ENCODE data around the gene GSK3A.

The GSK3A gene

DNA sequence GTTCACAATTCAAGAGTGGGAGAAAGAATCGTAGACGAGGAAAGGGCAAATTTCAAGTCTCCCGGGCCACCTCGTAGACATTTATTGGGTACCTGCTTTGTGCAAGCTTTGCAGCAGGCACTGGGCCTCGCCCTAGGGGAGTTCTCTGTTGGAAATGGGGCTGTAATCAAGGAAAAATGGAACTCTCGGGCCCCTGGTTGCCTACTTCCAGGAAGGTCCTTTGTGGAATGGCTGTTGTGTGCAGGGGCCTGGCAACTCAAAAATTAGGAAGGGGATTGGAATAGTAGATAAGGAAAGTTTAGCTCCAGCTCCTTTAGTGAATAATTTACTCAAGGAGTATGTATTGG, 21.7 kb downstream of the GSK3A start:
- no peak for DNase-seq

DNA sequence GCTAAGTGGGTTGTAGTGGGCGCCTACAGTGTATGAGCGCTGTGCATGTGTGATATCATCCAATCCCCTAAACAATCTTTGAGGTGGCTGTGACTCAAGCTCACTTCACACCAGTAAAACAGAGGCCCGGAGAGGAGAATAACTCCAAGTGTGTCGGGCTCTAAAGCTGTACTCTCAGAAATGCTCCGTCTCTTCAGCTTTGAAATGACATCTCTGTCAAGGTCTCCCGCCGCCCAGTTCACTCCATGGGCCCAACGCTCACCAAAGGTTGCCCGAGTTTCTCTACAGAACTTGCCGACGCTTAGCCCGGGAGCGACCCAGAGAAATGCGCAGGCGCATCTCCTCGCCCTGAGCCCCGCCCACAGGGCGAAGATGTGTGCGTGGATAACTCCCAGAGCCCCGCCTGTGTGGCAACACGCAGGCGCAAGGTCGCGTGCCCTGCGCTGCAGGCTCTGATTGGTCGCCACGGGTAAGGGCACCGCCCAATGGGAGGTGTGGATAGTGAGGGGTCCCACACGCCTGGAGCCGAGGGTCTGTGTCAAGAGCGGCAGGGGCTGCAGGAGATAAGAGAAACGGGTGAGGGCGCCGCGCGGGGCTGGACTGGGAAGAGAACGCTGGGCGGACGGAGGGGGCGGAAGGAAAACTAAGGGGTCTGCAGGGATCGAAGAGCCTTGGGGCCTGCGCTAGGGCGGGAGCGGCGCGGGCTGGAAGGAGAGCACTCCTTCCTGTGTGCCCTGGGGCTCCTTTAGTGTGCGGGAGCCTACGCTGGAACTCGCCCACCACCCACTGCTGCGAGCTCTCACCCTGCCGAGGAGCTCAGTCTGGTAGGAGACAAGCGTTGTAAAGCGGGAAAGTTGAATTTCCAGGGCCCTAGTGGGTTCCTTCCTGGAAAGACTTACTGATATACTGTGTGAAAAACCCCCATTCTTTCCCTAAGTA, 22.3 kb downstream of the GSK3A start, which contains the start of gene ZNF526:
Gene ZNF526, plus strand, starts transcription at position 501 of the 939 bp plus-strand sequence. CDS start 4,092 bp downstream, outside the sequence.
- peak; percentile 97 for DNase-seq

DNA sequence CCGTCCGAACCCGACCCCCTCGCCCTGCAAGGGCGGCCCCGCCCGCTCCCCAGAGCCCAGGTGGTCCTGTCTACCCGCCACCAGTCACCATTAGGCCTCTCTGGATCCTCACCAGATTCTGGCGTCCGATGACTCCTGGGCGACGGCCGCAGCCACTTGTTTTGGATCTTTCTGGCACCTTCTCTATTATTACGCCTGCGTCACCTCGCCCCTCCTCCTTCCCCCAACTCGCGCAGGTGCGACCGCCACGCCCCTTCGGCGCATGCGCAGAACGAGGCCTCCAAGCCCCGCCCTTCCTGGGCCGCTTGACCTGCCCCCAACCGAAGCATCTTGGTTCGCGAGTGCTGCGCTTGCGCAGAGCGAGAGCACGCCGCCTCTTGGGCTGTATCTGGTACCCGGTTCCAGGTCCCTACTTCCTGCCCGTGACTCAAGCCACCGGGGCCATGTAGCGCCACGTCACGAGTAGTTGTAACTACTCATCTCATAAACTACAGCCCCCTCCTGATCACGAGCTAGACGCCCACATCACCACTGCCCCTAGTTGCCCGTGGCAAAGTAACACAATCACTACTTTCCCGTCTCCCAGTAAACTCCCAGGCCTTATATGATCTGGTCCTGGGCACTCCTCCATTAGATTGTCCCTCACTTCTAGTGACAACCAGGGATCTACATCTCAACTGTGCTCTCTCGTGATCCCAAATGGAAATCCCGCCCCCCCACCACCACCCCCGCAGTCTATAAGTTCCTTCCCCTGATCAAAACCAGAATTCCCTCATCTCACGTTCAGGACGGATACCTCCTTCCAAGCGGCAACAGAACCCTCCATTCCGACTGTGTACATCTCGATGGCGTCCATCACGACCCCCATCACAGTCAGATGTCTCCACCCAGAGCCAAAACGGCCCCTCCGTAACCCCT, 24.6 kb downstream of the GSK3A start, which contains the start of gene DEDD2:
Gene DEDD2, minus strand, starts transcription at position 158 of the 918 bp plus-strand sequence. CDS start 670 bp downstream, outside the sequence.
- peak; percentile 95 for DNase-seq

DNA sequence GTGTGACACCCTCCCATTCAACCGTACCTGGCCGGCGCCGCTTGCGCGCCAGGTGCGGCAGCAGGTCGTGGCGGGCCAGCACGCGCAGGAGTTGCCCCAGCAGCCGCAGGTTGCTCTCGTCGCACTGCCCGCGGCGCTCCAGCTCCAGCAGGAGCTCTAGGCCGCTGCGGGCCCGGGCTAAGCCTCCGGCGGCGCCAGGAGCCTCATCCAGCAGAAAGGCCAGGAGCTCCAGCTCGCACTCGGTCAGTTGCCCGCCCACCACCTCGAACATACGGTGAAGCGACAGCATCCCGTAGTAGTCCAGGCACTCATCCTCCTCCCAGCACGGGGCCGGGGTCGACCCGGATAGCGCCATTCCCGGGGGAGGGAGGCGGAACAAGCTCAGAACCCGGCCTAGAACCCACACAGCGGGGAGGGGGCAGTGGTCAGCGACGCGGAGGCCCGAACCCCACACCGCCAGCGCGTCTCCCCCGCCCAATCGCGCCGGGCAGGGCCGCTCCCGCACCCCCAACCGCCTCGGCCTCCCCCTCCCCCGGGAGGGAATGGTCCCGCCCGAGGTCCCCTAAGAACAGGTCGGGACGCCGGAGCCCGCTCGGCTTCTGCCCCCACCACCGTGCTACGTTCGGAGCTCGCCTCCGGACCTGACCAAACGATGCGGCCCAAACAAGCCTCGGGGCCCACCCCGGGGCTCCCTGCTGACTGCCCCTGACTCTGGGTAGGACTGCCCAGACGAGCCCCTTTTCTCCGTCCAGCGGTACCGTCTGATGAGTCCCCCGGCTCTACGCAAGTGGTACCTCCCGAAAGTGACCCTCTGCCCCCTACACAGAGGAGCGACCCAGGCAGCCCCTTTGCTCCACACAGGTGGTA, 25.5 kb downstream of the GSK3A start:
- DNase-seq, result peak; percentile 12

DNA sequence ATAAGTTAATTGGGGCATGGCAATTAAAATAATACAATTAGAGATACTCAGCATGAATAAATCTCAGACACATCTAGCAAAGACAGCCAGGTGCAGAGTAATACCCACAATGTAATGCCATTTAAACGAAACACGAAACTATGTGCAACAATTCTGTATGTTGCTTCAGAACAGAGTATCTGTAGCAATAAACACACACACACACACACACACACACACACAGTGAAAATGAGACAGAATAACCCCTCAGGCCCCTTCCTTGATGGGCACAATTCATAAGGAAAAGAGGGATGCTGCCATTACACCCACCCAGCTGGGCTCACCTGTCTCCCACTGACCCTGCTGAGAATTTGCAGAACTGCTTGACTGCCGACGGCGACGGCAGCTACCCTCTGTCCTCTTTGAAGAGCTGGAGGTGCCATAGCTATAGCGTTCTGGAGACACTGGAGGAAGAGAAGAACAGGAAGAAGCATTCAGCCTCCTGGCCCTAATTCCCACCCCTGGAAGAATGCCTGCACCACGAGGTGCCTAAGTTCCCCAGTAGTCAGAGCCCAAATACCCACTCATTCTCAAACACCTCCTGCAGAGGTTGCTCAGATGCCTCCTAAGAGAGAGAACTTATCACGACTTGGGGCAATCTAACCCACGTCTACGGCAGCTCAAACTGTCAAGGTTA, 27.5 kb downstream of the GSK3A start:
- no peak for DNase-seq

DNA sequence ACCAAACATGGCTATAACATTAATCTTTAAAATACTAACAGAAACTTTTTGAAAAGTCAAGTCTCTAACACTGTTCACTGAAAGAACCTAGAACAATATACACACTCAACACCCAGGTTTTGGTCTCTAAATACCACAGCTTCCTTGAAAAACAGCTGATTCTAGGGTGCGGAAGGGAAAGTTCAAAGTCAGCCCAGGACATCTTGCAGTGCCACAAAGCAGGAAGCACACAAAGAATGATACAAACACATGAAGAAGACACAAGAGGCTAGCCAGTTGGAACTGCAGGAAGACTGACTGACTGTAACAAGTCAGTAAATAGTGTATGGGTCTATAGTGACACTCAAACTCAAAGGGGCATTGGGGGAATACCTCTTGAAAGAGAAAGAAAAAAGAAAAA, 29.5 kb downstream of the GSK3A start:
- DNase-seq, result no peak

DNA sequence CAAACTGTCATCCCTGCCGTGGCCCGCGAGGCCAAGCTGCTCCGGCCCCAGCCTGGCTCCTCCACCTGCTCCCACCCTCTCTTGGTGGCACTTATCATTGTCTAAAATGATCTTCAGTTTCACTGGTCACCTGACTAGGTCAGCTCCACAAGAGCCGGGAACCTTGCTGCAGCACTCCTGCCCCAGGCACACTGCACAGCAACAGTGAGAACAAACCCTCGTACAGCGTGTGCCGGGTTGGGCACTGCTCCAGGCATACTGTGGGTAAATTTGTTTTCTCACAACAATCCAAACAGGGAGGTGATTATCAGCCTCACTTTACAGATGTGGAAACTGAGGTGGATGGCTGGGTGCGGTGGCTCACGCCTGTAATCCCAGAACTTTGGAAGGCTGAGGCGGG, 33.8 kb downstream of the GSK3A start:
- DNase-seq, result no peak

DNA sequence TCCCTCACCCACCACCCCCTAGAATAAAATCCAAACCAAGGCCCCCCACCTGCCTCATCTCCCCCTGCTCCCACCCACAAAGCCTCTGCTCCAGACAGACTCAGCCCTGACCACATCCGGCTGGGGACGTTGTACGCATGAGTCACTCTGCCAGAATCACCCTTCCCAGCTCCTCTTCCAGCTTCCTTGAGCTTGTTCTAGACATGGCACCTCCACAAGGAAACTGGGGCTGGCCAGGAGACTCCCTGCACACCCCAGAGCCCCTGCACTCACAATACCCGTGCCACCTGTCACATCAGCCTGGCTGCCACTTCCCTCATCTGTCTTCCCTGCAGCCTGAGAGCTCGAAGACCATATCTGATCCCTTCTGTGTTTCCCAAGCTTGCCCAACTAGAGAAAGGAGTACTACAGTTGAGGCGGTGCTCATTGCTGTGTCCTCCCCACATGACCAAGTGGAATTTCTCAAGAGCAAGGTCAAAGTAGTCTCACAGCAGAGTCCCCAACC, 34.6 kb downstream of the GSK3A start:
- DNase-seq, result no peak

DNA sequence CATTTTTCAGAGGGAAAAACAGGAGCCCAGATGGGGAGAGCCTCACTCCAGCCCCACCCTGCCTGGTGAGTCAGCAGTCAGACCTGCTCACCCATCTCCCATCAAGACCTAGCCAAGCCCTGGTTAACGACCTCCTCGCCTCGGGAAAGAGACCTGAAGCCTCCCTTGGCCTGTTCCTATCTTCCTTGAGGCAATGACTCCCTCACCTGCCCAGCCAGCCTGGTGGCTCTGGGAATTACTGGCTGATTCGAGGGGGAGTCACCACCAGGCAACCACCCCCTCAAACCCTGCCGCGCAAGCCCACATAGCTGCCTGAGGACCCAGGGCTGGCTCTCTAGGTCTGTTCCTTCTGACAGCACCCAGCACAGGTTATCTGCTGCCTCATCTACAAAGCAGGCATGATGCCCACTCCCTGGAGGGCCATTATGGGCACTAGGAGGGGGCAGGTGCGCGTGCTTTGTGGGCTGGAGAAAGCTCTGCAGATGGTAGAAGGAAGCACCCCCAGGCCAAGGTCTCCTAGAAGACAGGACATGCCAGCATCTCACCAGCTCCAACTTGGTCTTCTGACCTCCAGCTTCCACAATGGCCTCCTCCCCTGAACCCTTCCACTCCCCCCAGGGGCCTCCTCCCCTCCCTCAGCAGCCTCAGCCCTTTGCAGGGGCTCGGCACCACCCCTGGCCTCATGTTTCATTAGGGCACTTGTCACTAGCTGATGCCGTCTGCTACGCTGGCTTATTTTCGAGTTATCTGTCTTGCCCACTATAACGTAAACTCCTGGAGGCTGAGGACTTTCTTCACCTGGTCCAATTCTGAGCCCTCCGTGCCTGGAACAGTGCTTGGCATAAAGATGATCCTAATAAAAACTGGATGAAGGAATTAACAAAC, 35.3 kb downstream of the GSK3A start:
- DNase-seq, result no peak

DNA sequence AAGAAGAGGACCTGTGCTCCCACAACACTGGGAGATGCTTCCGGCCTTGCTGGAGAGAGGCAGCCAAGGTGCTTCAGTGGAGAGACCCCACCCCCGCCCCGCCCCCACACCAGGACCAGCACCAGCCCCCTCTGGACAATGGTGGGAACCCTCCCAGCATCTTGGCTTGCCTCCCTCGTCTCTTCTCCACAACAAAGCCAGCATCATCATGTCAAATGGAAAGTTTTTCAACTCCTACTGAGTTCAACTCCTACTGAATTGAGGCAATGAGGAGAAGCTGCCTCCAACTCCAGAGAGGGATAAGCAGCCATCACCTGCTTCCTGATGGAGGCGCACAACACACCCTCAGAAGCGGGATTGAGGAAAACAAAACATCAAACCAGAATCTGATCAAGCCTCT, 37.7 kb downstream of the GSK3A start:
- DNase-seq, result no peak

DNA sequence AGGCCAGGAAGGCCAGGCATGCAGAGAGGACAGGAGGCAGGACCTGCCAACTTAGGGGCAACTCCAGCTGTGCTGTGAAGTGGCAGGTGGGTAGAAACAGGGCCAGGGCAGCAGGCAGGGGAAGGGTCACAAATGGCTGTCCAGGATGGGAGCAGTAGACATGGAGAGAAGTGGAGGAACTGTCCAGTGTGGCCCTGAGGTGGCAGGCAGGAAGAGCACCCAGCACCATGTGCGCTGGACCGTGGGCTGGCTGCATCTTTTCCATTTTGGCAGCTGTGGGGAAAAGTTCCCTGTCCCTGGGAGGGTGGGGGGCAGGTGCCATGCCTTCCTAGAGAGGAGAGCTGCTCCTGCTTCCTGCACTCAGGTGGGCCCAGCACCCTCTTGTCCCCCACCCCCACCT, 38.7 kb downstream of the GSK3A start:
- DNase-seq, result no peak

DNA sequence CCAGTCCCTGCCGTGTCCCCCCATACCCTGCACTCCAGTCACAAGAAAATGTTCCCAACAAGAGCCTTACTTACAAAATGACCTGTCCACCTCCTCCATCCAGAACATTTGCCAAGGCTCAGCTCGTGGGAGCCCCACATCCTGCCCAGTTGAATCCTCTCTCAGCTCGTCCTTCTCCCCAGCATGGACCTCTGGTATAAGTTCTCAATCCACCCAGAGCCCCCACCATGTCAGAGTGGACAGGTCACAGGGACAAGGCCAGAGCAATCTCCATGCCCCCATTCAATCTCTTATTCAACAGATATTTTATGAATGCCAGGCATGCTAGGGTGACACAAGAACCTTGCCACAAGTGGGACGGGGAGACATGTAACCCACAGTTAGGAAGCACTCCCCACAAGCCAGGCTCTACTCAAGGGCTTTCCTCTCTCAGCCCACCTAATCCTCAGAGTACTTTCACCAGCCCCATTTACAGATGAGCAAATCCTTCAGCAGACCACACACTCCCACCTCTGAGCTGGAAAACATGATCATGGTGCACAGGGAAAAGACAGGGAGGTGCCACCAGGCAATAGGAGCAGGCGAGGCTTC, 40.0 kb downstream of the GSK3A start:
- DNase-seq, result no peak

DNA sequence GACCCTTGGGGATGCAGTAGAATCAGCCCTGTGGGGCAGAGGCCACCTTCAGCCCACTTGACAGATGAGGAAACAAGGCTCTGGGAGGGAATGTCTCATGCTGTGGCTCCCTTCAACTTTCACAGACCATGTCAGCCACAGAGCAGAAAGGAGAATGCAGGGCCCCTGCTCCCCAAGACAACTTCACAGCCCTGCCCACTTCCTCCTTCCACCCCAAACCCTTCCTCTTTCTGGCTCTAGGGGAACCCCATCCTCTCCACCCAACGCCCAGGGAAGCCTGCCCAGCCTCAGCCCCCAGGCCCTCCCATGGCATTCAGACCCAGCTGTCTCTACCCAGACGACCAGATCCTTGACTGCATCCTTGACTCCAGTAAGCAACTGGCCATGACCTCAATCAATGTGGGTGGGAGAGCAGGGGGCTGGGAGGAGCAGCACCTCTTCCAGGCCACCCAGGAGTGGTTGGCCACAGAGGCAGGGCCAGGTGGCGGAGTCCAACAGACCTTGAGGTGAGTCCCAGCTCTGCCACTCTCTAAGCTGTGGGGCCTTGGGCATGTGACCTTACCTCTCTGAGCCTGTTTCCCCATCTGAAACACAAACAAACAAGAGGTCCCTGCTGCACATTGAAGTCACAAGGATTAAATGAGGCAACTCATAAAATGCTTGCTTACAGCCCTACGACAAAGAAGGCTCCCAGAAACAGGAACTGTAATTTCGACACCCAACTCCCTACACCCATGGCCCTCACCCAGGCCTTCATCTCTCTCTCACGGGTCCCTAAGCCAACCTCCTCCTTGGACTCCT, 40.7 kb downstream of the GSK3A start:
- no peak for DNase-seq

DNA sequence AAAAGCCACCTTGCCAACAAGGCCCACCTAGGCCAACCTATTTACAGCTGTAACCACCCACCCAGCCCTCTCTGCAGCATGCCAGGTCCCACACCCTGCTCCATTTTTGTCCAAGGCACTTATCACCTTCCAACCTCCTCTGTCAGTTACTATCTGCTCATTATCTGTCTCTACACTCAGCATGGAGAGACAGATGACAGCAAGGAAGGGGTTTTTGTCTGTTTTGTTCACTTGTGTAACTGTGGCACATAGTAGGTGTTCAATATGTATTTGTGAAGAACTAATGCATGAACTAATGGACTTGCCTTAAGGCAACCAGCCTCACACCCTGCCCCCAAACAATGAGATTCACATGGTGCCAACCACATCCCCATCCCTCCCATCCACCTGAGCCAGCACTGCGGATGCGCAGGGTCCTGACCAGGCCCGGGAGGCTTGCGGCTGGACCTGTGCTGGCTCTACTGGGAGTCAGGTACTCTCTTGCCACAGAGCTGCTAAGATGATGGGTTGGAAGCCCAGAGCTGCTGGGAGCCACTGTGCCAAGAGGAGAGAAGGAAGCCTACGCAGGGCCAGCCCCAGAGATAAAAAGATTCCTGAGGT, 42.2 kb downstream of the GSK3A start:
- DNase-seq, result no peak

DNA sequence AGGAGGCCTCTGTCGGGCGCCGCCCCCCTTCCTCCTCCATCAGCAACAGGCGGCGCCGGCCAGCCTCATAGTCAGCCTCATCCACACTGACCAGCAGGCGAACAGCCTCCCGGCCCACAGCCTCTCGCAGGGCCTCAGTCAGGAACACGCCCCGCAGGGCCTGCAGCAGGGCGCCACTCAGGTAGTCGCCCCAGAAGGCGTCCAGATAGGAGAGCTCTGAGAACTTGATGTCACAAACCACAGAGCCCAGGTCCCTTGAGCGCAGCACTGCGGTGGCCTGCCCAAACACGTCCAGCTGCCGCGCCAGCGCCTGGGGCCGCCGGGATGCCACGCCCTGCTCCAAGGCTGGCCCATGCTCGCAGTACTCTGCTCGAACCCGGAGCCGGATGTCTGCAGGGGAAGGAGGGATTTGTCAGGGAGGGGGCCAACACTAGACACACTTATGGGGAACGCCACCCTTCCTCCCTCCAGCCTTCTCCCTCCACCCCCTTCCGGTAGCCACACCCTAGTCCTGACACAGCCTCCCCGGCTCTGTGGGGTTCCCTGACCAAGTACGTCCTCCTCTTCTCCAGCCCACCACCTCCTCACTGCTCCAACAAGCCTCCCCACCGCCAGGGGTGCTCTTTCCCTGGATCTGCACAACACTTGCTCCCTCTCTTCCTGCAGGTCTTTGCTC, 42.8 kb downstream of the GSK3A start:
- no peak for DNase-seq

DNA sequence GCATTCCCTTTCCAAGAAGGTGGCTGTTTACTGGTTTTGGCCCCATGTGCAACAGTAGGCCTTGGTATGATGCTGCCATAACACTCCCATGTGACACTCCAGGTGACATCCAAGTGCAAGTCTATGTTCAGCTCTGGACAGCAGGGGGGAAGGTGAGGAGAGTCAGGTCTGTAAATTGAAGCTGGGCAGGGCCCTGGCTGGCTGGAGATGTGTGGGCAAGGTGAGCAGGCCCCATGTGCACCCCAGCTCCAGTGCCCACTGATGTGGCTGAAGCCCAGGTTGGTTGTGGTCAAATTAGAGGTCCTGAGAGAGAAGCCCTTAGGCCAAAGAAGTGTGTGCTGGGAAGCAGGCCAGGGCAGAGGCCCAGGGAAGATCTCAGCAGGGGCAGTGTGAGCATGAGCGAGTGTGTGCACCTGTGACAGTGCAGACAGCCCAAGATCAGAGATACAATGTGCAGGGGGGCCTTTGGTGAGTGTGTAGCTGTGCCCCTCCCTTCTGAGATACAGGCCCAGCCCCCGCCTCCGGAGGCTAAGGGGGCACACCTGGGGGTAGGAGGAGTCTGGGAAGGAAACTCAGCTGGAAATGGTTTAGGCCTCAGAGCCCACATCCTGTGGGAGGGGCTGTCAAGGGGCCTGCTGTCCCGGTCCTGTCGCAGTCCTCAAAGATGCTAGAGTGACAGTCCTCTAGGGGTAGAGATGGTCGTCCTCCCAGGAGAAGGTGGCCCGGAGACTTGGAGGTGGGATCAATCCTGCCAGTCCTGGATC, 43.5 kb downstream of the GSK3A start:
- no peak for DNase-seq

DNA sequence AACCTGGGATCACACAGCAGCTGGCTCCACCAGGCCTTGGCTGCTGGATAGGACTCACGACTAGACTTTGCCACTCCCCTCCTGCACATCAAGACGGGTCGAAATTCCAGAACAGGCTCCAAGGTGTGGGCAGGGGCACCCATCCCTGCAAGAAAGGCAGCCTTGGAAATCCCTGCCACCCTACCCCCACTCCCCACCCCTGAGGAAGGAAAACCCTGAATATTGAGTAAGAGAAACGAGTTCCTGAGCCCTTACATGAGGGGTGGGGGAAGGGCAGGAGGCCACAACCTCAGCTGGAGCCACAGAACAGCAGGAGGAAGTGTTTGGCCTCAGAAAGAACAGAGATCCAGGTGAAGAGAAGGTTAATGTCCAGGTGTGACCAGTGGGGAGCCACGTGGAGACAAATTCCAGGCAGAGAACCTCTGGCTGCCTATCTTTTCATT, 45.0 kb downstream of the GSK3A start:
- DNase-seq, result no peak
